Measurements from ENCODE around the gene EIF3F.

Gene EIF3F

DNA sequence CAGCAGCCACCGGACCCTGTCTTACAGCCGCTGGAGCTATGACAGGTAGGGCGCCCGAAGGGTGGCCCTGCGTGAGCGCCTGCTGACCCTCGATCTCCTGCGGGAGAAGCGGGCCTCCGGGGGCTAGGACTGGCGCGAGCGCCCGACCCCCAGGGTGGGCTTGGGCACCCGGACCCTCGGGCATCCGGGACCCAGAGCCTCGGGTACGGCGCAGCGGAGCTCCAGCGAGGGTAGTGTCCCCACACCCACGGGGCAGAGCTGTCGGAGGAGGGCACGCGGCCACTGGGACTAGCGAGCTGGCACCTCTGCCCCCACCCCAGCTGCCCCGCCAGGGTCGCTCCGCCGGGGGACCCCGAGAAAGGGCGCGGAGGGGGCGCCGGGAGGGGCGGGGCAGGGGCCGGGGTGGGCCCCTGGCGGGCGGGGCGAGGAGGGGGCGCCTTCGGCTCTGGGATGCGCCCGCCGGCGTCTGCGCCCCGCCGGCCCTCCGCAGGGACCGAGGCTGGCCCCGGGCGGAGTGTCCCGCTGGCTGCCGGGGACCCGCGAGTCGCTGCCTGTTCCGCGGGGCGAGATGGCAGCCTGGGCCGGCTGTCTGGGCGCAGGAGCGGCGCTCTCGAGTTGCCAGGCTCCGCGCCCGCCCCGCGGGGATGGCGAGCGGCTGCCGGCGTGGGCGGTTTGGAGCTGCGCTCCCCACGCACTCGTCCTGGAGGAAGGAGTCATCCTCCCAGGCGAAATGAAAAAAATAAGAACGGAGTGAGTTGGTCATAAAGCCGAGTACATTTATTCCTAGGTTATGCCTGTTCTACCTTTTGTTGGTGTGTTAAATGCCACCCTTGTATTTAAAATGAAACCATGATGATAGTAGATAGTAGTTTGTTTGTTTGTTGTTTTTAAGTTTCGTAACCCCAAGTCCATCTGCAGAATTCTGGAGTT lies 32.4 kb downstream of the EIF3F start:
- no peak for DNase-seq (ENCODE audit: extremely low read depth in 1 of 2, low read depth in 1 of 2)

DNA sequence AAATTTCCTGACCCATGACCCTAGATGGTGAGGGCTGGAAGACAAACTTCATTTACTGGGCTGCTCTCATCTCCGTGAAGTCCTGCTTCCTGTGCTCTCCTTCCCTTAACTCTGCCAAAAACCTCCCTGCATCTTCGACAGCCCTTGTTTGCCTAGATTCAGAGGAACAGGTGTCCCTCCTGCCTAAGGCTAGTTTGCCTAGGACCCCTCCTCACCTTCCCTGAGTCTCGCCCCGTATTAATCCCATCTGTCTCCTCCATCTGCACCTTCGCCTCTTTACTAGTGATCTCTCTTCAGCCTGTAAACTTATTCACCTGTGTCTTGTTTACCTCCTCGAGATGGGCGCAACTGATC lies 33.1 kb downstream of the EIF3F start:
- DNase-seq (ENCODE audit: extremely low read depth in 1 of 2, low read depth in 1 of 2), result no peak

DNA sequence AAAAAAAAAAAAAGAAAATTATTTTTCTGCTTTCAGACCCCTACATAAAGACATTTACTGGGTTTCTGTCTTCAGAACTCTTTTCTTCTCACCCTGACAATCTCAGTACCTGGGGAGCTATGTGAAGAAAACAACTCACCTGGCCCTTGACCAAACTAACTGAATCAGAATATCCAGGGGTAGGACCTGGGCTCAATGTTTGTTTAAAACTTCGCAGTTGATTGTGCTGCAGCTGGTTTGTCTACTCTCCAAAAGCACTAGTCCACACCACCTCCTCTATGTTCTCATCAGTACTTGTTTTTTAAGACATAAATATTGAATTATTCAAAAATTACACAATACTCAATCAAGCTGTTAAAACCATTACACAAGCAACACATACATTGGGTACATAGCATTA lies 34.8 kb downstream of the EIF3F start:
- DNase-seq (ENCODE audit: extremely low read depth in 1 of 2, low read depth in 1 of 2), result no peak

DNA sequence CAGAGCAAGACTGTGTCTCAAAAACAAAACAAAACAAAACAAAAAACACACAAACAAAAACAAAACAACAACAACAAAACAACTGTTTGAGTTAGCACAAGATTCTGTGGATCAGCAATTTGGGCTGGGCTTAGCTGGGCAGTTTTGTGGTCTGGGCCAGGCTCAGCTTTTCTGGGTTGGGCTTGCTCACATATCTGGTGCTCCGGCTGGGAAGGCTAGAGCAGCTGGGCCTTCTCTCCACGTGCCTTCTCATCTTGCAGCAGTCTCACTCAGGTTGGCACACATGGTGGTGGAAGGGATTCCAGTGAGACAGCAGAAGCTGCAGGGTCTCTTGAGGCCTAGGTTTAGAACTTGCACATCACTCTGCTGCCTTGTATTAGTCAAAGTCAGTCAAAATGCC lies 35.7 kb downstream of the EIF3F start:
- no peak for DNase-seq (ENCODE audit: extremely low read depth in 1 of 2, low read depth in 1 of 2)

DNA sequence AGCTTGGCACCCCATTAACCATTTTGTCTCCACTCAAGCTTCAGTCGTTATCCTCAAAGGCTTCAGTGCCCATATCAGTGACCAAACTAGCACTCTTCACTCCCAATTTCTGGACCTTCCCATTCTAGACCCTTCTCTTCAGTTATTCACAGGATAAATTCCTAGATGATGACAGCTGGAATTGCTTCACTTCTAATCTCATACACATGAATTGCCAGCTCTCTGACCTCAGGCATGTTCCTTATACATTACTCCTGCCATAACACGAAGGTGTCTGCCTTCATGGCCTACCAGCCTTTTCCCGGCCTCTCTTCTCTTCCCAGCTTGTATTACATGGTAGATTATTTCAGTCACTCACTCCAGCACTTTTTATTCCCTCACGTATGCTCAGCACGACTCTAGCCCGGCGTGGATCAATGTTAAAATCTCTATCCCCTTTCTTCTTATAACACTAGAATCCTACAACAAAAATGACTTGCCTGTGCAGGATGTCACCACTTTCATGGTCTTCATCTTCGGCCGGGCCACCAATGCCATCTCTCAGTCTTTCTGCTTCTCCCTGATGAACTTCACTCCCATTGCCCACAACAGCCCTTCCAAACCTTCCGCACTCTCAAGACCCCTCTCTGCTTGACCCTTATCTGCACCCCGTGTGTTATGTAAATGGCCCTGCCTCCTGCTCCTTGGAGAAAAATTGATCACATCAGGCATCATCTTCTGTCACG lies 36.9 kb downstream of the EIF3F start:
- DNase-seq (ENCODE audit: extremely low read depth in 1 of 2, low read depth in 1 of 2), result no peak

DNA sequence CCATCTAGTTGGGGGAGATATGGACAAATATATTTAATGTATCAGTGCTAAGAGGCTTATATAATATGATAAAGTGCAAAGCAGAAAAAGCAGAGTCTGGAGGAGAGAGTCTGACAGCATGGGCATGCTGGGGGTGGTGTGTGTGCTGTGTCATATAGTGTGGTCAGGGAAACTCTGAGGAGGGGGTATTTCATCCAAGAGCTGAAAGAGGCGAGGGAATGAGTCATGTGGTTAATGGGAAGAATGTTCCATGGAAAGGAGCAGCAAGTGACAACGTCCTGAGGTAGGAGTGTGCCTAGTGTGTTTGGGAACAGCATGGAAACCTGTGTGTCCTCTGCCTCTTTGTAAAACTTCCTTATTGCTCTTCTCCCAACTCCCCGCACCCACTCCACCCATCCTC lies 38.0 kb downstream of the EIF3F start:
- DNase-seq (ENCODE audit: extremely low read depth in 1 of 2, low read depth in 1 of 2), result no peak

DNA sequence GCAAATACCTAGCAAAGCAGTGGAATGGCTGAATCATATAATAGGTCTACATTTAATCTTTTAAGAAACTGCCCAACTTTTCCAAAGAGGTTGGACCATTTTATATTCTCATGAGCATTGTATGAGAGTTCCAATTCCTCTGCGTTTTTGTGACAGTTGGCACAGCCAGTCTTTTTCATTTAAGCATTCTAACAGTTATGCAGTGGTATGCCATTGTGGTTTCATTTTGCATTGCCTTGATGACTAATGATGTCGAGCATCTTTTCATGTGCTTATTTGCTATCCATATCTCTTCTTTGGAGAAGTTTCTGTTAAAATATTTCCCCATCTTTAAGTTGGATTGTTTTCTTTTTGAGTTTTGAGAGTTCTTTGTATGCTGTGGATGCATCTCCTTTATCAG lies 38.7 kb downstream of the EIF3F start:
- DNase-seq (ENCODE audit: extremely low read depth in 1 of 2, low read depth in 1 of 2), result no peak

DNA sequence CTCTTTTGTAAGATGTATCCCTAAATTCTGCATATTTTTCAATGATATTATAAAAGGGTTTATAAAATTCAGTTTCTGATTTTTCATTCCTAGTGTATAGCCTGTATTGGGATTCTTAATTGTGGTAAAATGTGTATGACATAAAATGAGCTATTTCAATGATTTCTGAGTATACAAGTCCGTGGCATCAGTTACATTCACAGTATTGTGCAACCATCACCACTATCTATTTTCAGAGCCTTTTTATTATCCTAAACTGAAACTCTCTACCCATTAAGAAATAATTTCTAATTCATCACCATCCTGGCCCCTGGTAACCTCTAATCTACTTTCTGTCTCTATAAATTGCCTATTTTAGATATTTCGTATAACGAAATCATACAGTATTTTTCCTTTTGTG lies 39.8 kb downstream of the EIF3F start:
- DNase-seq (ENCODE audit: extremely low read depth in 1 of 2, low read depth in 1 of 2), result no peak

DNA sequence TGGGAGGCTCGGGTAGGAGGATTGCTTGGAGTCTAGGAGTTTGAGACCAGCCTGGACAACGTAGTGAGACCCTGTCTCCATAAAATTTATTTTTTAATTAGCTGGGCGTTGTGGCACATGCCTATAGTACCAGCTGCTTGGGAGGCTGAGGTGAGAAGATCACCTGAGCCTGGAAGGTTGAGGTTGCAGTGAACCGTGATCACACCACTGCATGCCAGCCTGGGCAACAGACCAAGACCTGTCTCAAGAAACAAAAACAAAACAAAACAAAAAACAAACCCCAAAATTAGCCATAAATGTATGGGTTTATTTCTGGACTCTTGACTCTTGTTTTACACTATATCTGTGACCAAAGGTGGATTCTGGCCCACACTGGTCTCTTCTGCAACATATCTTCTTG lies 41.6 kb downstream of the EIF3F start:
- no peak for DNase-seq (ENCODE audit: extremely low read depth in 1 of 2, low read depth in 1 of 2)

DNA sequence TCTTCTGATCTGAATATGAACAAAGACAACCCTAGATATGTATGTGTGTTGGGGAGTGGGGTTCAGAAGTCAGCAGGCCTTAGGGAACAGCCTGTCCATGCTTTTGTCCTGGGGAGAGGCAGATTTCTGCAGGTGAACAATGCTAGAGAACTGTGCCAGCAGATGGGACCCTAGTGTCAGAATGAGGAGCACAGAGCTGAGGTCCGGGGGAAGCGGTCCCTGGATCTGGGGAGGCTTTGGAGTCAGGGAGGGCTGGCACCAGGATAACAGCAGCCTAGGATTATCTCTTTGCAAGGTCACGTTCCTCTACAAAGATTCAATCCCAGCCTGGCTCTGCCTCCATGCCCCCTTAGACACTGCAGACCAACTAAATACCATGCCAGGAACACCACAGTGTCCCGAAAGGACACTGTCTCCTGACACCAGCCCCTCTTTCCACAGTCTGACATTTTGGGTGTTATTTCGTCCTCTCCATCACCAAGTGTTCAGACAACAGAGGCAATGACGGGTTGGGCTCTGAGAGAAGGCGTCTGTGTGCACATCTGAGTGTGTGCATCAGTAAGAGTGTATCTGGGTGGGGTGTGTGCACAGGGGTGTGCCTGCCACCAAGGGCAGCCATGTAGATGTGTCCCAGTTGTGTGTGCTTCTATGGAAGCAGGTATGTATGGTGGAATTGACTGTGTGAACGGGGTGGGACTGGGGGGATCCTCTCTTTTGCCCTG lies 43.5 kb downstream of the EIF3F start:
- no peak for DNase-seq (ENCODE audit: extremely low read depth in 1 of 2, low read depth in 1 of 2)

DNA sequence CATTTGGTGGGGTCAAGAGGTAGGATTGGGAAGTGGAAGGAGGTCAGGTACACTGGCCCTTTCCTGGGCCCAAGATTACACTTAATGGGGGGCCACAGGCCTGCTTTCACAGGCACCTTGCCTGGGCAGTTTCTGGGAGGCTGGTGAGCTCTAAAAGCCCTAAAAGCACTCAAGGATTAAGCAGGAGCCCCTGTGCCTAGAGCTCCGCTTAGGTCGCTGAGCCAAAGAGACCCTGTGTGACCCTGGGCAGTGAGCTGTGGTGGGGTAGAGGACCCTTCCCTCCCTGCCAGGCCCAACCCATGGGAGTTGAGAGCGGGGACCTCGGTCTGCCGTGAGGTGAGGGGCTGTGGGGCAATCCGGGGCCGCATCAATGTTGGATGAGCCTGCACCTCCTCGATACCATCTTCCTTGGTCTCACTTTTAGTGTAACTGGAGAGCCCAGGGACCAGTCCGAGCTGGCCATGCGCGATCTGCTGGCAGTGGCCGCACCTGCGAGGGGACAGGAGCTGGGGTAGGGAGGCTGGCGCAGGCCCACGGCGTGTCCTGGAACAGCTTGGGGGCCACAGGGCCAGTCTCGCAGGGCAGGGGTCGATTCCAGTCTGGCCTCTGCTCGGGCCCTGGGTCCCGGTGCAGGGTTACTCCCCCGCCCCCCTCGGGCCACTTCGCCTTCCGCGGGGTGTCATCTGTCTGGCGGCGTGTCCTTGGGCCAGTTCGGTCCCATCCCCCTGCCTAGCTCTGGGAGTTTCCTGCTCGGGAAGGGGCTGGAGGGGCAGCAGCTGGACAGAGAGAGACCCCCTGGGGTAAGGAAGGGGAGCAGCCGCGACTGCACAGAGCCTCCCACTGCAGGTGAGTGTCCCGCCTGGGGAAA lies 44.3 kb downstream of the EIF3F start:
- DNase-seq (ENCODE audit: extremely low read depth in 1 of 2, low read depth in 1 of 2), result no peak

DNA sequence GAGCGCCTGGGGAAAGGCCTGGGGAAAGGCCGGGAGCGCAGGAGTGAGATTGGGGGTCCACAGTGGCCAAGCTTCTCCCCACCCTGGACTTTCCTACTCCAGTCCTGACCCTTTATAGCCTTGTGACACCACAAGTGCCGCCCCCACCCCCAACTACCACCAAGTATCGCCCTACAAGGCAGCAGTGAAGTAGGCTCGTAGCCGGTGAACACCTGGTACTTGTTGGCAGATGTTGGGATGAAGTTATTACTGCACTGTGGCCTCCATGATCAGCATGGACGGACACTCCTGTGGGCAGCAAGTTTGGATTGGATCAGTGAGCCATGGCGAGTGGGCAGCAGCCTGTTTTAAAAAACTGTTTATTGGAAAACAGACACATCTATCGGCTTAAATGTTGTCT lies 45.0 kb downstream of the EIF3F start:
- no peak for DNase-seq (ENCODE audit: extremely low read depth in 1 of 2, low read depth in 1 of 2)

DNA sequence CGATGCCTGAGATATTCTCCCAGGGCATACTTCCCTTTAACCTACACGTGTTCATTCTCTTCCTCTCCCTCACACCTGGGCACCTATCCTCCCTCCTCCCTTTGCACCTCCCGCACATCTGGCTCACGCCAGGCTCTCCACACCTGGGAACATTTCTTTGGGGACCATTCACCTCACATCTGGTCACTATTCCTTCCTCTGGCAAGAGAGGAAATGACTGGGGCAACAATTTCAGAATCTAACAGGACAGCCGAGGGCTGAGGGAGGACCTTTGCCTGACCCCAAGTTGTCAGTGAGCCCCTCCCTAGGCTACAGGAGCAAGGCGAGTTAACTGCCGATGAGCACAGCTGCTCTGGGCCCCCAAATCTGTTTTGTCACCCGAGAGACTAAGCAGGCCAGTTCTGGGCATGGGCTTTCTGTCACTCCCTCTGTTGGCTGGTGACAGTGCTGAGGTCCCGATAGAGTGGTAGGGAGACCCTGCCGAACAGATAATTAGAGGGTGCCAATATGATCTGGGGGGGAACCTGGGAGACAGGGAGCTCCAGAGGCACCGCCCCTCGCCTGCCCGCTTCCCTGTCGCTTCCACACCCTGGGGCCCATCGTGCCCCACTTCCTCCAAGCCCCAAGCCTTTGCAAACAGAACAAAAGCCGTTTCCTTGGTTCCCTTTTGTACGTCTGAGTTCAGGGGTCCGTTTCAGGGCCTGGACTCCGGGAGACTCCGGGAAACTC lies 45.6 kb downstream of the EIF3F start:
- no peak for DNase-seq (ENCODE audit: extremely low read depth in 1 of 2, low read depth in 1 of 2)

DNA sequence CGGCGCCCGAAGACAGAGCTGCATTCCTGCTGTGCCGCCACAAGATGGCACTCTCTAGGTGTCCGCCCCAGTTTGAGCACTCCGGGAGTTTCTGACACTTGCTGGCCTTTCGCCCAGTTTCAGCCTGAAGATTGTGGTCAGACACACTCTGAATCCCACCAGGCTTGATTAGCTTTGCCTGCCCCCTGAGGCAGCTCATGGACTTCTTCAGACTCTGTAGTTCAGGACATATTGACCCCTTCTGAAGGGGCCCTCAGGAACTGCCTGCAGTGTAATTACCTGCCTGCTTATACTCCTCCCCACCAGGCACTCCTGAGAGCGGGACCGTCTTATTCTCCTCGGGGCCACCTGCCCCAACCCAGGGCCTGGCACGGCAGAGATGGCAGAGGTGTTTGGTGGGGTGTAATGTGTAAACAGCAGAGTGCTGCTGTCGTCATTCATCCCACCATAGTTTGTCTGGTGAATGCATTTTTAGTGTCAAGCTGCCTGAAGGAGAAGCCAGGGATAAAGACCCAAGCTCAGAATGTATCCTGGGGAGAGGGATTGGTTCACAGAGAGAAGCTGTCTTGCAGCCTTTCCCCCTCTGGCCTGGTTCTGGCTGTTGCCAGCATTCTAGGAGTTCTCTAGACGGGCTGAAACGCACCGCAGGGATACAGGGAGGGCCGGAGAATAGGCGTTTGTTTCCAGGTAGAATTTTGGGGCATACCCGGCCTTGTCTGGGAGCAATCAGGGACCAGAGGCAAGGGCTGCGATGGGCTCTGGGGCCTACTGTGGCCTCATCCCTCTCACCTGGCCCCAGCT lies 46.4 kb downstream of the EIF3F start:
- peak; percentile 11 to 18 for DNase-seq (ENCODE audit: extremely low read depth in 1 of 2, low read depth in 1 of 2)

DNA sequence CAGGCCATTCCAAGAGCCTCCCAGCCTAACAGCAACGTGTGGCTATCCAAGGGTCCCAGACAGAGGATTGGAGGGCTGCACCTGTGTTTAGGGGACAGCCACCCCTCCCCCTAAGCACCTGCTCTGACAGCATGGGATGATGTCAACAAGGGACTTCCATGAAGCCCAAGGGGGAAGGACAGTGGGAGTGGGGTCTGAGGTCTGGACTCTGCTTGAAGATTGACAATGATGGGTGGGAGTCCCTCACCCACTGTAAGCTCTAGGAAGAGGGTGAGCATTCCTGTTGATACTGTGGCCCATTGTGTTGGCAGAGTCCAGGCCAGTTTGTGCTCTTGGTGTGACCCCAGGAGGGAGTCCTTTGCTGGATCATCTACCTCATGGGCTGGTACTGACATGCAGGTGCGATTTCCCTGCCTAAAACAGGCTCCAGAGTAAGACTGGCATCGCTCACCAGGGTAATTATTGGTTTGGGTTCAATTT lies 47.0 kb downstream of the EIF3F start:
- no peak for DNase-seq (ENCODE audit: extremely low read depth in 1 of 2, low read depth in 1 of 2)

DNA sequence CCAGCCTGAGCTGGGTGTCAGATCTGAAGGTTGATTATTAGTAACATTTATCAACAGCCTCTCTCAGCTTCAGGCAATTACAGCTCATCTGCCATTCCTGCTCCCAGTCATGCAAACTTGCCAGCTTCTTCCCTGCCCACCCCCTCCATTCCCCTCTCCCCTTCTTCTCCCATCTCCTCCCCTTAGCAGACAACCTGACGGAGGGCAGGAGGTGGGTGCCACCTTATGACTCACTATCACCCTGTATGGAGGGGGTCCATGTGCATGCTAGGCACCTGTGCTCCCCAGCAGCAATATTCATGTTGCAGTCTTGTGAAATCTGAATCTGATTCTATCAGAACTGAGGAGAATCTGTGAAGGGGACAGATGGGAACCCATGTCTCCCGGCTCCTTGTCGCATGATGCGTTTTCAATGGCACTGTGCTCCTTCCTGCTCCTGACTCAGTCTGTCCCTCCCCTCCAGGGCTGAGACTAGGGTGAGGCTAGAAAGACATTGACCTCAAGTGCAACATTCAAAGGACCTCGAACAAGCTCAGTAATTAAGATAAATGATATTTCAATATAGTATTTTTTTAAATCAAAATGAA lies 47.6 kb downstream of the EIF3F start:
- no peak for DNase-seq (ENCODE audit: extremely low read depth in 1 of 2, low read depth in 1 of 2)

DNA sequence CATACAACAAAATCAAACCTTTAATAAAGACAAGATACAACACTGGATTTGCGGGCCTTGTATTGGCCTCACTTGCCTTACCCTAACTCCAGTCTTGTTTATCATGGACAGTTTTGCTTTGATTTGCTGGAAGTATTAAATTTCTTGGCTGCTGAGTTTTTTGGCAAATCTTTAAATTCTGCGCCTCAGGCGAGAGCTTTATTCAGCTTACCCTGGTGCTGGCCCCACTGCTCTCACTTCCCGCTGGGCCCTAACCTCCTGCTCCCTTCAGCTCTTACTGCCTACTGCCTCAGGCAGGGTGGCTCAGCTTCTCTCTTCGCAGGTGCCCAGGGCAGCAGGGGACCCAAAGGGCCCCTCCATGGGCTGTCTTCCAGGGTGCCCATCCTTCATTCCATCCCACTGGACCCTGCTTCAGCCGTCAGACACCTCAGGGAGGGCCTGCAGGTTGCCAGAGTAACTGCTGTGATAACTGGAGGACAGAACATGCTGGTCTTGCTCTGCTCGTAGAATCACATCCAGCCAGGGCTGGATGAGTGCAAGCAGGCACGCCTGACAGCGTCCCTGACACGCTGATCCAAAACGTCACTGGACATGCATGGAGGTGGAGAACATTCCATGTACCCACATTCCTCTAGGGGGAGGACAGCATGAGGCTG lies 48.2 kb downstream of the EIF3F start:
- no peak for DNase-seq (ENCODE audit: extremely low read depth in 1 of 2, low read depth in 1 of 2)
